Hematopoietic multipotent progenitor cell treated with erythropoietin and hydrocortisone succinate and interleukin-3 and kit ligand, for 4 days (in vitro differentiated cells): Measurements from ENCODE around the gene USP46.

ENCODE experiments used
- DNase-seq: peaks from one replicate; pipeline ENCODE4 v3.0.0-alpha.2; 2015

Gene USP46

DNA sequence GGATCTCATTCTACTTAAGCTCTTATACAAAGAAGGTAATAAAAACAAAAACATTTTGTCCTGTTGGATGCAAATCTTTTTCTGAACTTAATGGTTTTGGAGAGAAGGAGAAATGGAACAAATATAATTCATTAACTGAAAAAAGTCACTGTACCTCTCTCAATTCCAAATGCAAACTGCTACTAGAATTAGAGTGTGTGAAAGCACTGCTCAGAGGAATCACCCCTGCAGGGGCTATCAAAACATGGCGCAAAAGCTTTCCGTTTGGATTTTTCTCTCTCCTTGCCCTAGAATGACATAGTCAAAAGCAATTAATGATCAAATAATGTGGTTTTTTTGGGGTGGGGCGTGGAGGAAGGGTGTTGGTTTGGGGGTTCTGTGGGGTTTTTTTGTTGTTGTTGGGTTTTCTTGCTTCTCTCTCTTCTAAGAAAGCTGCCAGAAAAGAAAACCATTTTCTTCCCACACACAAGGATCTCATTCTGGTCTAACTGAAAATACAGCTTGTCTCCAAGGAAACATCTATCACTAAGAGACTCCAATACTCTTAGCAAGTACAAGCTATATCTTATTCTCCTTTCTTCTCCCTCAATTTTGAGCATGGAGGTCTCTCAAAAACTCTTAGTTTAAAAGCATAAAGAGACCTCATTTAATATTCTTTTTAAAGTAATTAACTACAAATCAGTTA lies 41.6 kb downstream of the USP46 start:
- DNase-seq = peak; percentile 17

GRCh38 chr4:52614241-52614640 lies 44.9 kb downstream of the USP46 start:
- DNase-seq = no peak

- no peak for DNase-seq
Observed at GRCh38 chr4:52612341-52612740, 46.8 kb downstream of the USP46 start.

GRCh38 chr4:52611030-52611555 lies 48.0 kb downstream of the USP46 start:
- no peak for DNase-seq

- DNase-seq = no peak
Observed at GRCh38 chr4:52606726-52607125, 52.4 kb downstream of the USP46 start.

GRCh38 chr4:52606040-52606439 lies 53.1 kb downstream of the USP46 start:
- no peak for DNase-seq

- DNase-seq = no peak
Observed at GRCh38 chr4:52604215-52604614, 54.9 kb downstream of the USP46 start.

GRCh38 chr4:52600275-52600674 lies 58.8 kb downstream of the USP46 start:
- no peak for DNase-seq

- no peak for DNase-seq
Observed at GRCh38 chr4:52595001-52595400, 64.1 kb downstream of the USP46 start.

- no peak for DNase-seq
Observed at GRCh38 chr4:52592287-52592686, 66.8 kb downstream of the USP46 start.

DNA sequence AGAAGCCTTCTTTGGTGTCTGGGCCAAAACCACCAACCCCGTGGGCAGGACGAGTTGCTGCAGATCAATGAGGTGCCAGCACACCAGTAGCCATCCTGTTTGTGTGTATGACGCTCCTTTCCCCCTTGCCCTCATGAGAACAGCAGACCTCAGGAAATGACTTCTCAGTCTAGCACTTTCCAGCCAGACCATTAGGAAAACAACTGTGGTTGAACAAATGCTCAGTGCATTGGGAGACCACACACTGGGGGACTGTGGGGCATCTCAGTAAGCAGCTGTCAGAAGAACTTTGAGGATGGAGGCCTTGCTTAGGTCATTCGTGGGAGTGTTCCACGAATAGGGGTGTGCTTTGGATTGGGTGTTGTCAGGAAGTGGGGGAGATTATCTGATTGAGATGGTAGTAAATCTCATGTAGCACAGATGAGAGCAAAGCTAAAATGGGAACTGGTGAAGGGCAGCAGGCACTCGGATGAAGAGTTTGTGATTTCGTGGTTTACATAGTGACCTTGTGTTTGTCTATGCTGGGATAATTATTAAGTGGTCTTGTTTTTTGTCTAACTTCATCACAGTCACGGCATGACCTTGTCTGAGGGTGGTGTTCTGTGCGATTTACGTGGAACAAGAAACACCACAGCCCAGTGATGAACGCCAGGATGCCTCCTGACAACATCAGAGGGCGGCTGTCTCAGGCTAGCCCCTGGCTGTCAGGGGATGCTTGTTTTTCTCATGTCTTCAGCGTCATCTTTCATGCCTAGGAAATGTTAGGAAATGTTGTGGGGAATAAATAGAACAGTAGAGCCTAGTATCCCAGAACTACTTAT lies 70.1 kb downstream of the USP46 start:
- DNase-seq = peak; percentile 71

- peak; percentile 65 for DNase-seq
Observed at GRCh38 chr4:52588097-52588496, 71.0 kb downstream of the USP46 start.

DNA sequence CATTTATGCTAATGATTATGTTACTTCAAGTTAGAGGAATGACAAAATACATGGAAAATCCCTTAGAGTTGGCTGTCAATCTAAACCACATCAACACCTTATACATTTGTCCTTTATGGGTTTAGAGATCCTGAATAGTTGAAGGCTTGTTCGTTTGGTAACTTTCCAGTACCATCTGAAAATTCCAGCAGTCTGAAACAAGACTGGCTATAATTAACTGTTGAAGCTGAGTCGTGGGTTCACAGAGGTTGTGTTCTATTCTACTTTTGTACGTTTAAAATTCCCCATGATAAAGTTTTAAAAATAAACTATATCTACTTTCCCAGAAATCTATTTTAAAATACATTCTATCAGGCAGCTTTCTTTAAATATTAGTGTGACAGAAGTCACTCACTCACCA lies 73.0 kb downstream of the USP46 start:
- DNase-seq = no peak

DNA sequence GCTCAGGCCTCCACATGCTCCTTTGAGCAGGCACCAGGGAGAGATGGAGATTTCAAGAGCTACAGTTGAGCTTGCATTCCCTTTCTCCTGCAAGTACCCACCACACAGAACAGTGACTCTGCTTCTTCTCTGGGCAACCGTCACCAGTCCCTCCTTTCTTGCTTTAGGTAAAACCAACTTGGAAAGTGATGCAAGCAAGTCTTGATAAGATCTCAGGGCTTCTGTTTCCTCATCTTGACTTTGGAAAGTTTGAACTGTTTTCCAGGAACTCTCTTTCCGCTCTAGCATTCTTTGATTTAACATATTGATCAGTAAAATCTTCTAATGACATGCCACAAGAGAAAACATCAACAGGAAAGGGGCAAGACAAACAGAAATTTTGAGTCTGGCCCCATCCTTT lies 73.7 kb downstream of the USP46 start:
- peak; percentile 7 for DNase-seq

- DNase-seq = no peak
Observed at GRCh38 chr4:52579602-52580272, 79.4 kb downstream of the USP46 start.

DNA sequence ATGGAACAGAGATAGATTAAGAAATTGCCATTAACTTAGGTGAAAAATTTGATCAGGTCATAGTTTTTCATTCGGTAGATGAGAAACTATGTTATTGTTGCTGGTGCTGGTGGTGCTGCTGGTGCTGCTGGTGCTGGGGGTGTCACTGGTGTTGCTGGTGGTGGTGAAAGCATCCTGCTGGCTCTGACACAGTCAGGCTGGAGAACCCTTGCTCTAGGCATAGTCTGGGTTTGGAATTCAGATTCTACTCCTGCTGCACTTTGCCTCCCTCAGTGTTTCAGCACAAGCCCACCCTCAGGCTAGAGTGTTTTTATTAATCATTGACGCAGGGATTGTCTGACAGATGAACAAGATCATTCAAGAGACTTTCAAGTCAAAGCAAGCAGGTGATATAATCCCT lies 80.2 kb downstream of the USP46 start:
- no peak for DNase-seq

DNA sequence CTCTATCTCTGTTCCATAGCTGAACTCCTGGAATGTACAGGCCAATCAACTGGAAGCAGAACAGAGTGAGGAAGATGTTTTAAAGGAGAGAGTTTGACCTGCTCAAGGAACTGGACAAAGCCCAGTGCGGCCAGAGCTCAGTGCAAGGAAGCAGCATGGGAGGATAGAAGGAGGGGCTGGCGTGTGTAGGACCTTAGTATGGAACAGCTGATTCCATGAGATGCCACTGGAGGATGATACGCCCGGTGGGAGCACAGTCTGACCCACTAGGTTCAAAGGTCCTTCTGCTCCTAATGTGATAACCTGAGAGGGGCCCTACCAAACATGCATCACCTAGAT lies 81.5 kb downstream of the USP46 start:
- no peak for DNase-seq

GRCh38 chr4:52576961-52577623 lies 82.0 kb downstream of the USP46 start:
- no peak for DNase-seq

DNA sequence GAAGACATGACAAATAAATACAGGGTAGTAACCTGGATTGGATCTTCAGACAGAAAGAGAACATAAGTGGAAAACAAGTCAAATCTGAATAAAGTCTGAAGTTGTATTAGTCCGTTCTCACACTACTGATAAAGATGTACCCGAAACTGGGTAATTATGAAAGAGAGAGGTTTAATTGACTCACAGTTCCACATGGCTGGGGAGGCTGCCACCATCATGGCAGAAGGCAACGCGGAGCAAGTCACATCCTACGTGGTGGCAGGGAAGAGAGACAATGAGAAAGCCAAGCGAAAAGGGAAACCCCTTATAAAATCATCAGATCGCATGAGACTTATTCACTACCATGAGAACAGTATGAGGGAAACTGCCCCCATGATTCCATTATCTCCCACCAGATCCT lies 82.8 kb downstream of the USP46 start:
- DNase-seq = no peak

- no peak for DNase-seq
Observed at GRCh38 chr4:52575406-52575805, 83.7 kb downstream of the USP46 start.

- DNase-seq = no peak
Observed at GRCh38 chr4:52574036-52574435, 85.1 kb downstream of the USP46 start.

DNA sequence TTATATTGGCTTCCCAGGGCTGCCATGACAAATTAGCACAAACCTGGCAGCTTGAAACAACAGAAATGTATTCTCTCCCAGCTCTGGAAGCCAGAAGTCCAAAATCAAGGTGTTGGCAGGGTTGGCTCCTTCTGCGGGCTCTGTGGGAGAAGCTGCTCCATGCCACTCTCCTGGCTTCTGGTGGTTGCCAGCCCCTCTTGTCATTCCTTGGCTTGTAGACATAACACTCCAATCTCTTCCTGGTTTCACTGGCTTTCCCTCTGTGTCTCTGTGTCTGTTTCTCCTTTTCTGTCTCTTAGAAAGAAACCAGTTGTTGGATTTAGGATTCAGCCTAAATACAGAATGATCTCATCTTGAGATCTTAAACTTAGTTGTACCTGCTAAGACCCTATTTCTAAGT lies 85.5 kb downstream of the USP46 start:
- no peak for DNase-seq

DNA sequence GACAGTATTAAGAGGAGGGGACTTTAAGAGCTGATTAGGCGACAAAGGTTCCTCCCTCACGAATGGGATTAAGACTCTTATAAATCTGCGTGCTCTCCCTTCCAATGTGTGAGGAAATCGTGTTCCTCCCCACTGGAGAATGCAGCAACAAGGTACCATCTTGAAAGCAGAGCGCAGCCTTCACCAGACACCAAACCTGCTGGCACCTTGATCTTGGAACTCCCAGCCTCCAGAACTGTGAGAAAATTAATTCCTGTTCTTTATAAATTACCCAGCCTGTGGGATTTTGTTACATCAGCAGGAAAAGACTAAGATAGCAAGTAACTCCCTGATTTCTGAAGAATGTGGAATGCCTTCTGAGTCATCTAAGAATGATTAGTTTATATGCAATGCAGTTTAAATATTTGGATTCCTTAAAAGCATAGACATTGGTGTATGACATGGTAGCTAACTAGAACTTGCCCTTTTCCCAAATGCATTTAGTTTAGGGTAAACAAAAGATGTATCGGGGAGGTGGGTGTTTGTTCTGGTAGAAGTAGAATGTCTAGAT lies 86.1 kb downstream of the USP46 start:
- DNase-seq = no peak
